HG02763 (cell line): ENCODE results near the gene TOPAZ1.

ENCODE experiments used
- ATAC-seq: cut with Tn5 transposase; IDR thresholded peaks from one replicate; pipeline ENCODE4 v1.9.1; 2021; ENCODE audit warnings: mild to moderate bottlenecking, moderate library complexity; ENCODE audit not compliant: unreplicated experiment

The TOPAZ1 gene

DNA sequence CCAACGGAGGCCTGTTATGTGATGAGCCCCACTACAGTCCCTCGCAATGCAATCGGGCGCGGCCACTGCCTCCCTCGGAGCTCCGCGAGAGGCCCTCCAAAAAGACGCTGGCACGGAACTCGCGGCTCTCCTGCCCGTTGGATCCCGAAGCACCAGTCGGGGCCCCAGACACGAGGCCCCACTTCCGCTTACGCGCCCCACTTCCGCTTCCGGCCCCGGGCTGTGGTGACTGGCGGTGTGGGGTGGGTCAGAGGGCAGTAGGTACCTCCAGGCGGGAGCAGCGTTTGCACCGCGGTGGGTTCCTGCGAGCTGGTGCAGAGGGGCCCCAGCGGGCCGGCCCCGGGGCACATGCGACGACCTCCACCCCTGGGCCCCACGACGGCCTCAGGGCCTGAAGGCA is at the start of gene TOPAZ1:
Gene TOPAZ1 (plus strand): TSS at position 181 of the 400 bp plus-strand sequence. CDS start 168 bp downstream, at position 349.
- ATAC-seq = no peak

DNA sequence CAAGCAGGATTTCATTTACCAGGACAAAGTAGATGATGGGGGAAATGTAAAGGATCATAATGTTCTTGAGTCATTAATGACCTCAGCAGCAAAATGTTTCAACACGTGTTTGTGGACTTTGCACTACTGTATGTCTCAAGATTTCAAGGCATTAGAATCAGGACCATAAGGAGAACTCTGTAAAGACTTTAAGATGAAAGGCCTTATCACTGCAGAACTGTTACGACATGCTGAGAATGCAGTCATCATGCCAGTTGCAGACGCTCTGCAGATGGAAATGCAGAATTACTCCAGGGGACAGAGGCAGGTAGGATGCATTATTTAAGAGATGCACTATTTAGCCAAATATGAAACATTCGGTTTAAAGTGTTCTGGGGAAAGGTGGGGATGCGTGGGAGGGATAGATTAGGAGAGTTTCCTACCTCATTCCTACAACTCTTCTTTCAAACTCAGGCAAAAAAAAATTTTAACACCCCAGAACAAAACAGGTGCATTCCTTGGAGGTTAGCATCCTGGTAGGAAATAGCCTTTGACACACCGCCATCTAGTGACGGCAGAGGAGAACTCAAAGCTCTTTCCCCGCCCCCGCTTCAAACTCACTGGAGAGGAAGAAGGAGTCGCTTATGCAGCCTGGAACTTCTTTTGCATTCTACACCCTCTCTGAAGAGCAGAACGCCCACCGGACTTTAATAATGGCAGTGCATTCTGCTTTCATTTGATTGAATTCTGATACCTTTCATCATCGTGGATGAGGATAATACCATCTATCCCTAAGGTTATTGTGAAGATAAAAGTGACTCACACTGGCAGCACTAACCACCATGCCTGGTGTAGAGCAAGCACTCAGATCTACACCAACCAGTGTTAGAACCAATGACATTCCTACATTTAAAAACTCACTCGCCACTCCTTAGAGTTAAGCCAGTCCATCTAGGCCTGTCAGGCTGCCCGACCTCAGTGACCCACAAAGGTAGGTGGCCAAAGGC is 43.1 kb upstream of the TOPAZ1 start:
- peak; percentile 50 for ATAC-seq

DNA sequence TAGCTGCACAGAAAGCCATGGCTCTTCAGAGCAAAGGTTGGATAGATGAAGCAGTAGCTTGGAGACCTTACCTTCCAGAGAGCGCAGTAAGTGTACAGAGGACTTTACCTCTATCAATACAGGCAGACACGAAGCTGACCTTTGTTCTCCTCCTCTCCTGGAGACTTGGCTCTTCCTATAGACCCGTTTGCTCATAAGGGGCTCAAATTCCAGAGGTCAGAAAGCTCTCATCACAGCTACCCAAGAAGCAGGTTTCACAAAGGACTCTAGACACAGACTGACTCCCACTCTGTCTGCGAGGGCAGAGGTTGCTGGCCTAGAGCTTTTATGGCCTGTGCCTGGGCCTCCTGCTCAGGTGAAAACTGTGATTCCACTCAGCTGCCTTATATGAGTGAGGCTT is 35.4 kb upstream of the TOPAZ1 start:
- ATAC-seq = no peak

DNA sequence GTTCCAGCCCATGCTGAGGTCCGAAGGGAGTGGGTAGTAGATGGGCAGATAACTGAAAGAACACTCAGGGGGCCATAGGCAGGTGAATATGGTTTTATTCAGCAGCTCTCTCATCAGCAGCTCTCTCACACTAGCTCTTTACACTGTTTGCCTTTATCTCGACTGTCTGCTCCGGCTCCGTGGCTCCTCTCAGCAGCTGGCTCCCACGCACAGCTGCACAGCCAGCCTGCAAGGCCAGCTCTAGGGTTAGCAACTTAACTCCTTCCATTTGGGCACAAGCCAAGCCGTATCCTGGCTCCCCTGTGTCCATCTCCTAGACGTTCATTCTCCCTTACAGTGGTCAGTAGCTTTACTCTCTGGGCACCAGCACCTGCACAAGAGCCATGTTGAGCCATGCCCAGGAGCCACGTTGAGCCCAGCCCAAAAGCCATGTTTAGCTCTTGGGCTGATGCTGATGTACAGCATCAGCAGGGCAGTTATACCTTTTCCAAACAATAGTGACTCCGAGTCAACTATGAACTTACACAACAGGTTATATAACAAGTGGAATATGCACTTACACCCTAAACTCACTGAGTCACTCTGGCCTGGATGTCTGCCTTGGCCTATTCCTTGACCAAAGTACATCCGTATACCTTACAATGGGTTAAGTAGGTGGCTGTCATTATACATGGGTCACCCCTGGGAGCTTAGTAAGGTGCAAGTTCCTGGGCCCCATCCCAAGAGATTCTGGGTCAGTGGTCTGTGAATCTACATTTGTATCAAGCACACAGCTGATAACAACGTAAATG is 34.6 kb upstream of the TOPAZ1 start:
- no peak for ATAC-seq

DNA sequence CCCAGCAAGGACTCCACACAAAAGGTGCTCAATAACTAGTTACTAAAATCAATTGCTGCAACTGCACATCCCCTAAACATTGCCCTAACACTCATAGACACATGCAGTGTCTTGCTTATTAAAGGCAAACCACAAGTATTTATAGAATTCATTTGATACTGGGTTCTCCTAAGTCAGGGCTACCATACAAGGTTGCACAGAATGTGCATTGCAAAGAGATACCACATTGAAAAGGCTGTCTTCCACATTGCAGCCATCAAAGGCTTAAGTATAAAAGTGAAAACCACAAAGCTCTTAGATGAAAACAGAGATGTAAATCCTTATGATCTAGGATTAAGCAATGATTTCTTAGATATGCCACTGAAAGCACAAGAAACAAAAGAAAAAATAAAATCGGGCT is 33.6 kb upstream of the TOPAZ1 start:
- ATAC-seq = no peak

DNA sequence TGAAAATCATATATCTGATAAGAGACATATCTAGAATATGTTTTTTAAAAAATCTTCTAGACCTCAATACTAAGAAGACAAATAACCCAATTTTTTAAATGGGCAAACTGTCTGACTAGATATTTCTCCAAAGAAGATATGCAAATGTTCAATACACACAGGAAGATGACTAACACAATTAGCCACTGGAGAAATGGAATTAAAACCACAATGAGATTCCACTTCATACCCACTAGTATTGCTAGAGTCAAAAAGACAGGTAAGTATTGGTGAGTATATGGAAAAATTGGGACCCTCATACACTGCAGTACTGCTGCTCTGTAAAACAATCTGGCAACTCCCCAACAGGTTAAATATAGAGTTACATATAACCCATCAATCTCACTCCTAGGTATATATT is 33.1 kb upstream of the TOPAZ1 start:
- no peak for ATAC-seq

DNA sequence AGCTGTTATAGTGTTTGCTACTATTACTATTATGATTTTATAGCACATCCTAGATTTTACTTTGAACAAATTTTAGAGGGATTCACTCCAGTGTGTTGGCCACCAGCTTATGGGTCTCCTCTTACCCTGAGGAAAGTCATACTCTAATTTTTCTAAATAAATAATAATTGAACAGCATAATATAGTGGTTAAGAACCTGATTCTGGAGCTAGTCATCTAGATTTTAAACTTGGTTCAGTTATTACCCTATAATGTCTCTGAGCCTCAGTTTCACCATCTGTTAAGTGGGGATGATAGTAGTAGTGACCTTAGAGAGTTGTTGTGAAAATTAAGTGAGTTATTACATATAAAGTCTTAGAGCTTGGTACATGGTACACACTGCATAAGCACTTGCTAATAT is 30.7 kb upstream of the TOPAZ1 start:
- no peak for ATAC-seq

DNA sequence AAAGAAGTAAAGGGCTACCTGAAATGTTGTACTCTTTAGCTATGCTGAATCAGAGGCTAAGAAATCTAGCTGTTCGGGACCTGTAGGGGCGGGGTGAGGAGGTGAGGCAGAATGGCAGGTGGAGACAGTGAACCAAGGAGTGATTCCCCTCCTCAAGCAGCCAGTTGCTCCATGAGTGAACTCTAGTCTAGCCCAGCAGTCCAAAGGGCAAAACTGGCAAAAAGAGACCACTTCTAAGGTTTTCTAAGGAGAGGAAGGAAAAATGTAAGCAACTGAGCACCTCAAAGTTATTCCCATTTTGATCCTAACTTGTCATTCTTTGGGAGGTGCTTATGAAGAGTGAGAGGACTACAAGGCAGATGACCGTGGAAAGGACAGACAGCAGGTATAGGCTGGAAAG is 19.3 kb upstream of the TOPAZ1 start:
- ATAC-seq = no peak

DNA sequence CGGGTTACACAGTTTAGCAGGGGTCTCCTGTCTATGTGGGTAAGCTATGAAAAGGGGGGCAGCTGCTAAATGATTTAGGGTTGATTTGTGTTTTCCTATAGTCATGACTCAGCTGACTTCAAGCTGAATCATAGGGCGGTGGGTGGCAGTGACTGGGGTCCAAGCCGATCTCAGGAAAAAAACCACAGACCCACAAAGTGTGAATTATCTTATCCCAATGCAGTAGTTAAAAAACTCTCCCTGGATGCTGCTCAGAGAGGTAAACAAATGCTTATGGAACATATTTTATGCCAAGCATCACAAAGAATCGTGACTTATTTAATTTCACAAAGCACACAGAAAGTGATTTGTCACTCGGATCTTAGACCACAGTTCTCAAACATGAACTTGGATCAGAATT is 18.4 kb upstream of the TOPAZ1 start:
- no peak for ATAC-seq

DNA sequence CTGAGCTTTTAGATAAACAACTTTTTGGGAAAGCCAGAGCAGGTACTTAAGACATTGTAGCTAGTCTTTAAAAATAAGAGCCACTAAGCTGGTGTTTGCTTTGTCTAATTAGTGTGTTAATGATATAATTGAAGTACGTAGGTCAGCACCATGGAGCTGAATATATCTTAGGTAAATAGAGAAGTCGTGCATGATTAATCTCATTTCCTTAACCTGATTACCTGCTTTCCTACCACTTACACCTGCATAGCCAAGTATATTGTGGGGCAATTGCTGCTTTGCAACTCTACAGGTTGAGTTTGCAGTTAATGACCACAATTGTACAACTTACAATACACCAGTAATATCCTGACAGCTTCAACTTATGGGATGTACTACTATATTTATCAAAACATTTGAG is 17.6 kb upstream of the TOPAZ1 start:
- no peak for ATAC-seq

DNA sequence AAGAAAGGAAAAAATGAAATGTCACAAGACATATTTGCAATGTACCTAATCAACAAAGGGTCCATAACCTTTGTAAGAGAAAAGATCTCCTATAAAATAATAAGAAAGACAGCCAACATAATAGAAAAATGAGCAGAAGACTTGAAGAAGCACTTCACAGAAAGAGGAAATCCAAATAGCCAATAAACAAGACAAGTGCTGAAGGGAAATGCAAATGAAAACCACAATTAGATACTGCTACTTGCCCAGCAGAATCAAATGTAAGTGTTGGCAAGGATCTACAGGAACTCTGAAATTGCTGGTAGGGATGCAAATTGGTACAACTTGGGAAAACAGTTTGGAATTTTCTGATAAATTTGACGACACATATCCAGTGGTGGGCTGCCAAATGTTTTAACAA is 15.1 kb upstream of the TOPAZ1 start:
- no peak for ATAC-seq

DNA sequence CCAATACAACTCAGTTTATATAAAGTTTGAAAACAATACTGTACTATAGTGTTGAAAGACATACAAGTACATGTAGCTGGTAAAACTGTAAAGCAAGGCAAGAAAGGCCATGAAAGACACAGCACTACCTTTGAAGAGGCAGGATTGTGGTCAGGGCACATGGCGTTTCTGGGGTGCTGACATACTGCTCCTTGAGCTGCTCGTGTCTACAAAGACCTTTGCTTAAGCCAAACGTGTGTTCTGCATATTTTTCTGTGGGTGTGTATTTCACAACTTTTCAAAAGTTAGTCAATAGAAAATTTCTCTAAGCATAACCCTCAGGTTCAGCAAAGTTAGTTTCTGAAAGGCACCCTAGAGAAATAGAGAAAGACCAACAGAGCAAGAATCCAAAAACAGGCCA is 14.1 kb upstream of the TOPAZ1 start:
- ATAC-seq = no peak

DNA sequence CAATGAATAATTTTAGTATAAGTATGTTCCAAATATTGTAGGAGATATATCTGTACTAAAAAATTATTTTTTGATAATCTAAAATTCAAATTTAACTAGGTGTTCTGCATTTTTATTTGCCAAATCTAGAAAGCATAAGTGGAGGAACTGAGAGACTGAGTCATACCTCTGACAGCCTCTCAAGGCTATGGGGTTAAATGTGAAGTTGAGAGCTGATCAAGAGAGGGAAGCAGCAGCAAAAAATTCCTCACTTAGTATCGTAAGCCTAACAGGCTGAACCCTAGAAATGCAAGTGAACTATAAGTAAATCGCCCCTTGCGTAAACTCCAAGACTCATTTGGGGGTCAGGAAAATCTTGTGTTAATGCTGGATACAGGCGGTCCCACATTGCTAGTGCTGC is 12.8 kb upstream of the TOPAZ1 start:
- ATAC-seq = no peak

DNA sequence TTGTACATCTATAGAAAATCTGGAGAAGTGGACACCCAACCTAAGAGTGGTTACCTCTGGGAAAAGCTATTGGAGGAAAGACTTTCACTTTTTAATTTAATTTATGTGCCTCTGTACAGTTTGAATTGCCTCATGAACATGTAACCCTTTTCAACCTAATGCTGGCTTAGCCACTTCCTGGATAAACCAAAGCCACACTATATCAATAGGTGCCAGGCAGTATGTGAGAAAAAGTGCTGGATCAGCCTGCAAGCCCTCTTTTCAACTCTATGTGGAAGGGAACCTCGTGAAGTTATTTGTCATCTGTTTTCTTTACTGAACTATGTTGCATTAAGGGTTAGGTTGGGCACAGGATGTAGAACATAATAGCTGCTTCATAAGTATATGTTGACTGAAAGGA is 9.3 kb upstream of the TOPAZ1 start:
- ATAC-seq = no peak

DNA sequence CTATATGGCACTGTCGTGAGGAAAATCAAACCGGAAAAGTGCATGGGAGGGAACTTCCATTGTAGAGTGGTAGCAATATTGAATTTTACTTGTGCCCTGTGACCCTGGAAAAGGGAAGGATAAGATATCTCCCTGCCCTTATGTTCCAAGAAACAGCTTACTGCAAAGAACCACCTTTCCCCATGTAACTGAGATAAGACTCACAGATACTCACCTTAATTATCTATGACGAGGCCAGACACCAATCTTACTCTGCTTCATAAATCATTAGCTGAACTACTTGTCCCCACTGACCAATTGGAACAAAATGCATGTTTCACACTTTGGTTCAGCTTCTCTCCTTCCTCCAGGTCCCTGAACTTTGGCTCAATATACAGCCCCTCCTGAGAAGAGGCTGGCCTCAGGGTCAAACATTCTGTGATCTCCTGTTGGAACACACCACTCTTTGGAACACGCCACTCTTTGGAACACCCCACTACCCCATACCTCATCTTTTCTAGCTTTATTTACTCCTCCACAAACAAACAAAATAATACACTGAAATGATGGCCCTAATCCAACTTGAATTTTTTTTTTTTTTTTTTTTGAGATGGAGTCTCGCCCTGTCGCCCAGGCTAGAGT is 6.9 kb upstream of the TOPAZ1 start:
- ATAC-seq = no peak

DNA sequence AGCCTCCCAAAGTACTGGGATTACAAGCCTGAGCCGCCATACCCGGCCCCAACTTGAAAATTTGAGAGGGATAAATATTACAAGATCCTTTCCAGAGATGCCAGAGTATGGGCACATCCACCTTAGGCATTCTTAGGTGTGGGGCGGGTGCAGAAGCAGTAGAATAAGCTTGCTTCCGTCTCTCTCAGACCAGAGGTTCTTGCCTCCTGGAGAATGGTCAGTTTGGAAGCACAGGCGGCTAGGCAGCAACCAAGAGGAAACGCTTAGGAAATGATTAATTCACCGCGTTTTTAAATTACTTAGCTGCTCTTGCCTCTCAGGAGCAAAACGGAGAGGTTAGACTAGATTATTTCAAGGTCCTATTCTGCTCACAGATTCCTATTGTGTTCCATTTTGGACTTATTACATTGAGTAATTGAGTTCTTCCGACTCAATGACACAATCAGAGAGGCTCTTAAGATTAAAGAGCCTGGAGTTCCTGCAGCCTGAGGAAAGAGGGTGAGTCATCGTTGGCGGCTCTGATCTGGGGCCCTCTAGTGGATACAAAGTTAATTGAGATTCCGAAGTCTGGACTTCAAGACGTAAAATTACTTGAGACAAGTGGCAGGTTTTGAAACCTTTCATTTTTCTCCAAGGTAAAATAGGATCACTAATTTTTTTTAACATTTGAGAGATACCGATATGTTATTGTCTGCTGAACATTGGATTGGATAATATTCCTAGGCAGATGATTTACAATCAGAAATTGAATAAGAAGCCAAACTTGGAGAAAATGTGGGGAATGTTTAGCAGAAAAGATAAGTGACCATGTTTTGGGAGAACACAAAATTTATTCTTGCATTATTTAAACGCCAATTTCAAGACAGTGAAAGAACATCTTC is 5.8 kb upstream of the TOPAZ1 start:
- ATAC-seq = peak; percentile 58

DNA sequence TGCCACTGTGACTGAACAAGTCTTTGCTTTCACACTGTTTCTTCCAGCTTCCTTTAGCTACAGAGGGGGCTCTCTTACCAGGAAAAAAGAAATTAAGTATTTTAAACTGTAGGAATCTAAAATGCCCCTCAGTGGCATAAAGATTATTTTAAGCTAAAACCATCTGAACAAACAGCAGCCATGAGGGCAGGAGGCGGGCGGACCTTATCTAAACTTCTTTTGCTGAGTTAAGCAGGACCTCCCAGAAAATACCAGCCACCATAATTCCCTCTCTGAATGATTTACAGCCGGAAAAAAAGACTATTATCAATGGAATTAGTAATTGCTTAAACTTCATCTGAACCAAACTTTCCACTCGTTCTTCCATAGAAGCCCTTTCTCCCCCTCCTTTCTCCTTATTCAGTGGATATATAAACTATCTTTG is 5.2 kb upstream of the TOPAZ1 start:
- no peak for ATAC-seq

DNA sequence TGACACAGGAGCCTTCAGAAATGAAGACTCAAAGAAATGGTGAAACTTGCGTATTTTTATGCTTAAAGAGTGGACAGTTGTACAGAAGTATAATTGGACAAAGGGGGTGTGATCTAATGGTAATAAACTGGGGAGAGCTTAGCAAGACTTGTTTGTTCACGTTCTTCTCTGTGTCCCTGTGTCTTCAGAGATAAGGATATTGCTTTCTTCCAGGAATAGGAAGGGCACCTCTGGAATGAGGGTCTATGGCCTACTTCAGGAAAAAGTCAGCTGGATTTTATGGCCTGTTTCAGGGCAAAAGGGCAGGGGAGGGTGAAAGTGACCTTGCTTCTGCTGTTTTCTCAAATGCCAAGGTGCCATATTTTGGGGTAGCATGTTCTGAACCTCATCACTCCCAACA is 4.5 kb upstream of the TOPAZ1 start:
- no peak for ATAC-seq

DNA sequence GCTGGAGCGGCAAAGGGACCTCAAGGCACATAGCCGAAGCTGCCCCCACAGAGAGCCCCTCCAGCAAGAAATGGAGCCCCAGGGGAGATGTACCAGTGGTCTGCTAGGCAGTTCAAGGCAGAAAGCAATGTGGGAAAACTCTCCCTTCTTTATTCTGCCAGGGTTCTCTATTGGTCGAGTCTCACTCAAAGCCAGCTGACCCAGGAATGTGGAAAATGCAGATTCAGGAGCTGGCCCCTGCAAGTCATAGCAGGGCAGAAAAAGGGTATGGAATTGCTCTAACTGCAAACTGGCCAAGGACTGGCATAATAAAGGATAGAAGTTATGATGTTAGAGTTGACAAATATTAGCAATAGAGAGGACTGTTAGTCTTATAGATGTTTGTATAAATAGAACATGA is 4.0 kb upstream of the TOPAZ1 start:
- ATAC-seq = no peak

DNA sequence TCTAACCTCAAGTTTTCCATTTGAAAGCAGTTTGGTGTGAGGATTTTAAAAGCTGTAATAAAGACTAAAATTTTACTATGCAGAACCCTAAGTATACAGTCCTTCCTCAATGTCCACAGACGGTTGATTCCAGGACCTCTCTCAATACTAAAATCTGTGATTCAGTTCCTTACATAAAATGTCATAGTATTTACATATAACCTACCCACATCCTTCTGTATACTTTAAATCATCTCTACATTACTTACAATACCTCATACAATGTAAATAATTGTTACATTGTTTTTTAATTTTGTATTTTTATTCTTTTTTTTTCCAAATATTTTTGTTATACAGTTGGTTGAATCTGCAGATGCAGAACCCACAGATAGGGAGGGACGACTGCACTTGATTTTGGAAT is 2.8 kb upstream of the TOPAZ1 start:
- no peak for ATAC-seq

DNA sequence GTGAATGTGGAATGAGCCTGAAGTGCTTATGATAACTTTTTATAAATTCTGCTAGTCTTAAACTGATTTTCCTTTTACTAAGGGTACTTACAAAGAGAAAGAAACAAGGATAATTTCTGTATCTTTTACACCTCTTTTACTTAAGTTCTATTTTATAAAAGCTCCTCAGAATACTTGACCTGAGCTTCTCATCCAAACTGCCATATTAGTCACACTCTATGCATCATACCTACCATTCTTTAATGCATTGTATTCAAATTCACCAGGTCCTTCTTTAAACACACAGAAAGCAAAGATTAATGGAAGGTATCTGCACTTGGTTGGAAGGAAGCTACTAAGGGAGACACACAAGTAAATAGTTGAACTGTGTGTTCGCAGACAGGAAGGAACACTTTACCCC is 1.6 kb upstream of the TOPAZ1 start:
- ATAC-seq = no peak
